ENCODE measurements around the gene PIP4P1. TPM values are rescaled to one million over a fixed set of nuclear protein-coding genes. Genes with fewer than 3 reads are reported as not detected.

Gene PIP4P1
- total and polyA plus RNA-seq, 10 of the 15 experiments (the other 5 are each of a cell fraction or from before 2014, with no cell fraction given): 19.1 to 47.4 (median 39.7) TPM

- no peak overlapping the region for H3K4me2 ChIP-seq (ENCODE audit: control insufficient read depth, insufficient read depth)
- SMC1A ChIA-PET (ENCODE audit: uncharacterized antibody, unreplicated experiment): interaction anchor here (1.1 to 1.7 kb wide), 3 partner anchors 10 to 33 kb away, joined by 3 to 8 read pairs (median 3); partner anchors contain the start of gene PNP
- no peak overlapping the region for H3K27ac ChIP-seq (ENCODE audit: control insufficient read depth, insufficient read depth)
- H3K4me1 ChIP-seq (ENCODE audit: control insufficient read depth, insufficient read depth, low read length): no peaks in the 10 kb centered on the region
- H3K36me3 ChIP-seq (ENCODE audit: control insufficient read depth in 2 of 2, insufficient read depth in 2 of 2, low read length in 1 of 2): peaks cover 0 to 5% of the 10 kb centered on the region in 2 experiments; a peak in 2 of 4 replicates
- WGBS (ENCODE audit: insufficient coverage, insufficient replicate concordance, low lambda C conversion rate, missing lambda C conversion rate): 79% methylated on average over 5 of the region's 5 CpGs
- H3K4me3 ChIP-seq: no peak overlapping the region
- no peak overlapping the region for H2AFZ ChIP-seq (ENCODE audit: control insufficient read depth, low read depth, low read length)
- H4K20me1 ChIP-seq (ENCODE audit: control insufficient read depth, insufficient read depth): no peaks in the 10 kb centered on the region
- no peaks in the 10 kb centered on the region for H3K27me3 ChIP-seq (replicated peaks in 1 of 2; ENCODE audit: control insufficient read depth in 2 of 2, insufficient read depth in 2 of 2, low read length in 1 of 2)
- TF ChIP-seq JUNB (IDR thresholded peaks at IDR 0.05) (no peak), NR2F1 (conservative IDR thresholded peaks at IDR 0.05) (no peak)
- TF ChIP-seq, protein P1, sequence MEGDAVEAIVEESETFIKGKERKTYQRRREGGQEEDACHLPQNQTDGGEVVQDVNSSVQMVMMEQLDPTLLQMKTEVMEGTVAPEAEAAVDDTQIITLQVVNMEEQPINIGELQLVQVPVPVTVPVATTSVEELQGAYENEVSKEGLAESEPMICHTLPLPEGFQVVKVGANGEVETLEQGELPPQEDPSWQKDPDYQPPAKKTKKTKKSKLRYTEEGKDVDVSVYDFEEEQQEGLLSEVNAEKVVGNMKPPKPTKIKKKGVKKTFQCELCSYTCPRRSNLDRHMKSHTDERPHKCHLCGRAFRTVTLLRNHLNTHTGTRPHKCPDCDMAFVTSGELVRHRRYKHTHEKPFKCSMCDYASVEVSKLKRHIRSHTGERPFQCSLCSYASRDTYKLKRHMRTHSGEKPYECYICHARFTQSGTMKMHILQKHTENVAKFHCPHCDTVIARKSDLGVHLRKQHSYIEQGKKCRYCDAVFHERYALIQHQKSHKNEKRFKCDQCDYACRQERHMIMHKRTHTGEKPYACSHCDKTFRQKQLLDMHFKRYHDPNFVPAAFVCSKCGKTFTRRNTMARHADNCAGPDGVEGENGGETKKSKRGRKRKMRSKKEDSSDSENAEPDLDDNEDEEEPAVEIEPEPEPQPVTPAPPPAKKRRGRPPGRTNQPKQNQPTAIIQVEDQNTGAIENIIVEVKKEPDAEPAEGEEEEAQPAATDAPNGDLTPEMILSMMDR (IDR thresholded peaks at IDR 0.05 in 2 of 3, conservative IDR thresholded peaks at IDR 0.05 in 1 of 3; ENCODE audit: control insufficient read depth in 2 of 3, extremely low read depth in 1 of 3, insufficient read depth in 1 of 3, low read depth in 3 of 3, low read length in 3 of 3): no peak
- H3K79me2 ChIP-seq (ENCODE audit: control insufficient read depth, insufficient read depth, low read length): no peaks in the 10 kb centered on the region
- no TSS peak for BruUV-seq (replicated peaks)
- intact Hi-C loops (cut with micrococcal nuclease; ENCODE audit: unreplicated experiment): no loop called here
- in situ Hi-C loops (cut with MboI): no loop called here
- no peak for ATAC-seq
- POLR2A ChIA-PET: interaction anchor here (0.8 kb wide), 1 partner anchor 9 kb away, joined by 3 read pairs; no protein-coding TSS in a partner anchor
- no peak for FAIRE-seq
- DNase-seq (ENCODE audit: low read depth, low spot score): no peak
- CTCF ChIA-PET: interaction anchor here (1.2 to 1.7 kb wide), 4 partner anchors 9 to 155 kb away, joined by 3 to 9 read pairs (median 6); partner anchors contain the start of gene PIP4P1
- H3K9ac ChIP-seq (ENCODE audit: control insufficient read depth, insufficient read depth, low read length): no peak overlapping the region
- RAD21 ChIA-PET (ENCODE audit: unreplicated experiment): interaction anchor here (1.0 to 1.2 kb wide), 2 partner anchors 8 to 67 kb away, joined by 3 read pairs; no protein-coding TSS in a partner anchor
- H3K9me3 ChIP-seq (replicated peaks; ENCODE audit: control insufficient read depth, insufficient read depth, low read length): no peaks in the 10 kb centered on the region
Measured at GRCh38 chr14:20482382-20482781, 21.1 kb upstream of the PIP4P1 start.

GRCh38 chr14:20478894-20479293 is 17.7 kb upstream of the PIP4P1 start:
- Histone ChIP-seq H3K27ac (ENCODE audit: control insufficient read depth, insufficient read depth) (no peak overlapping the region), H3K4me3 (no peak overlapping the region), H3K36me3 (ENCODE audit: control insufficient read depth in 2 of 2, insufficient read depth in 2 of 2, low read length in 1 of 2) (peaks cover 15 to 33% of the 10 kb centered on the region in 2 experiments), H3K9me3 (replicated peaks; ENCODE audit: control insufficient read depth, insufficient read depth, low read length) (no peaks in the 10 kb centered on the region), H3K4me2 (ENCODE audit: control insufficient read depth, insufficient read depth) (no peak overlapping the region), H3K9ac (ENCODE audit: control insufficient read depth, insufficient read depth, low read length) (no peak overlapping the region), H2AFZ (ENCODE audit: control insufficient read depth, low read depth, low read length) (no peak overlapping the region), H3K79me2 (ENCODE audit: control insufficient read depth, insufficient read depth, low read length) (no peaks in the 10 kb centered on the region), H3K27me3 (replicated peaks in 1 of 2; ENCODE audit: control insufficient read depth in 2 of 2, insufficient read depth in 2 of 2, low read length in 1 of 2) (no peaks in the 10 kb centered on the region), H4K20me1 (ENCODE audit: control insufficient read depth, insufficient read depth) (no peaks in the 10 kb centered on the region), H3K4me1 (ENCODE audit: control insufficient read depth, insufficient read depth, low read length) (no peaks in the 10 kb centered on the region)
- SMC1A ChIA-PET (ENCODE audit: uncharacterized antibody, unreplicated experiment): interaction anchor here (1.0 to 1.1 kb wide), 2 partner anchors 8 to 11 kb away, joined by 3 read pairs; no protein-coding TSS in a partner anchor
- CTCF ChIA-PET: interaction anchor here (1.1 kb wide), 1 partner anchor 63 kb away, joined by 4 read pairs; no protein-coding TSS in a partner anchor
- WGBS (ENCODE audit: insufficient coverage, insufficient replicate concordance, low lambda C conversion rate, missing lambda C conversion rate): 100% methylated on average over 2 of the region's 2 CpGs
- BruUV-seq (replicated peaks): no TSS peak
- DNase-seq (ENCODE audit: low read depth, low spot score): no peak
- intact Hi-C loops (cut with micrococcal nuclease; ENCODE audit: unreplicated experiment) (no loop called here), in situ Hi-C loops (cut with MboI) (no loop called here)
- no peak for FAIRE-seq
- RAD21 ChIA-PET (ENCODE audit: unreplicated experiment): interaction anchor here (1.1 kb wide), 1 partner anchor 151 kb away, joined by 3 read pairs; no protein-coding TSS in a partner anchor
- POLR2A ChIA-PET: interaction anchor here (1.1 kb wide), 1 partner anchor 9 kb away, joined by 6 read pairs; the partner anchor contains the start of gene PNP
- ATAC-seq: no peak
- TF ChIP-seq KLF5 (IDR thresholded peaks at IDR 0.05; ENCODE audit: partially characterized antibody): no peak
- TF ChIP-seq, protein P2, sequence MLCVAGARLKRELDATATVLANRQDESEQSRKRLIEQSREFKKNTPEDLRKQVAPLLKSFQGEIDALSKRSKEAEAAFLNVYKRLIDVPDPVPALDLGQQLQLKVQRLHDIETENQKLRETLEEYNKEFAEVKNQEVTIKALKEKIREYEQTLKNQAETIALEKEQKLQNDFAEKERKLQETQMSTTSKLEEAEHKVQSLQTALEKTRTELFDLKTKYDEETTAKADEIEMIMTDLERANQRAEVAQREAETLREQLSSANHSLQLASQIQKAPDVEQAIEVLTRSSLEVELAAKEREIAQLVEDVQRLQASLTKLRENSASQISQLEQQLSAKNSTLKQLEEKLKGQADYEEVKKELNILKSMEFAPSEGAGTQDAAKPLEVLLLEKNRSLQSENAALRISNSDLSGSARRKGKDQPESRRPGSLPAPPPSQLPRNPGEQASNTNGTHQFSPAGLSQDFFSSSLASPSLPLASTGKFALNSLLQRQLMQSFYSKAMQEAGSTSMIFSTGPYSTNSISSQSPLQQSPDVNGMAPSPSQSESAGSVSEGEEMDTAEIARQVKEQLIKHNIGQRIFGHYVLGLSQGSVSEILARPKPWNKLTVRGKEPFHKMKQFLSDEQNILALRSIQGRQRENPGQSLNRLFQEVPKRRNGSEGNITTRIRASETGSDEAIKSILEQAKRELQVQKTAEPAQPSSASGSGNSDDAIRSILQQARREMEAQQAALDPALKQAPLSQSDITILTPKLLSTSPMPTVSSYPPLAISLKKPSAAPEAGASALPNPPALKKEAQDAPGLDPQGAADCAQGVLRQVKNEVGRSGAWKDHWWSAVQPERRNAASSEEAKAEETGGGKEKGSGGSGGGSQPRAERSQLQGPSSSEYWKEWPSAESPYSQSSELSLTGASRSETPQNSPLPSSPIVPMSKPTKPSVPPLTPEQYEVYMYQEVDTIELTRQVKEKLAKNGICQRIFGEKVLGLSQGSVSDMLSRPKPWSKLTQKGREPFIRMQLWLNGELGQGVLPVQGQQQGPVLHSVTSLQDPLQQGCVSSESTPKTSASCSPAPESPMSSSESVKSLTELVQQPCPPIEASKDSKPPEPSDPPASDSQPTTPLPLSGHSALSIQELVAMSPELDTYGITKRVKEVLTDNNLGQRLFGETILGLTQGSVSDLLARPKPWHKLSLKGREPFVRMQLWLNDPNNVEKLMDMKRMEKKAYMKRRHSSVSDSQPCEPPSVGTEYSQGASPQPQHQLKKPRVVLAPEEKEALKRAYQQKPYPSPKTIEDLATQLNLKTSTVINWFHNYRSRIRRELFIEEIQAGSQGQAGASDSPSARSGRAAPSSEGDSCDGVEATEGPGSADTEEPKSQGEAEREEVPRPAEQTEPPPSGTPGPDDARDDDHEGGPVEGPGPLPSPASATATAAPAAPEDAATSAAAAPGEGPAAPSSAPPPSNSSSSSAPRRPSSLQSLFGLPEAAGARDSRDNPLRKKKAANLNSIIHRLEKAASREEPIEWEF (IDR thresholded peaks at IDR 0.05; ENCODE audit: insufficient replicate concordance, low read depth, low read length): no peak
- TF ChIP-seq CREM (IDR thresholded peaks at IDR 0.05; ENCODE audit: low read depth): no peak
